Stimulated activated CD8-positive, alpha-beta memory T cell treated with anti-CD3 and anti-CD28 coated beads, Interleukin-15, amount 100 ng/mL, for 24 hours (primary cell): Measurements from ENCODE around the gene REN.

Experiments used
- DNase-seq: peaks from one replicate; pipeline ENCODE4 v3.0.0-alpha.2; 2020; ENCODE audit warnings: low read depth

REN gene

GRCh38 chr1:204130981-204131892 is 34.9 kb downstream of the REN start:
- no peak for DNase-seq

GRCh38 chr1:204130178-204130577 is 36.0 kb downstream of the REN start:
- DNase-seq: no peak

GRCh38 chr1:204128964-204129896 is 36.9 kb downstream of the REN start:
- peak; percentile 45 for DNase-seq

- DNase-seq: no peak
Observed at GRCh38 chr1:204128464-204128963, 37.6 kb downstream of the REN start.

- DNase-seq: no peak
Observed at GRCh38 chr1:204127597-204128242, 38.4 kb downstream of the REN start.

- no peak for DNase-seq
Observed at GRCh38 chr1:204126956-204127355, 39.2 kb downstream of the REN start.

GRCh38 chr1:204126386-204126785 is 39.8 kb downstream of the REN start:
- no peak for DNase-seq

GRCh38 chr1:204125759-204126351 is 40.3 kb downstream of the REN start:
- no peak for DNase-seq

- no peak for DNase-seq
Observed at GRCh38 chr1:204124639-204125038, 41.5 kb downstream of the REN start.

GRCh38 chr1:204123376-204123775 is 42.8 kb downstream of the REN start:
- no peak for DNase-seq

GRCh38 chr1:204121840-204122555 is 44.1 kb downstream of the REN start:
- DNase-seq: no peak

- no peak for DNase-seq
Observed at GRCh38 chr1:204116539-204116938, 49.6 kb downstream of the REN start.

- no peak for DNase-seq
Observed at GRCh38 chr1:204115116-204115515, 51.0 kb downstream of the REN start.

- DNase-seq: no peak
Observed at GRCh38 chr1:204114606-204115005, 51.5 kb downstream of the REN start.

GRCh38 chr1:204113896-204114295 is 52.2 kb downstream of the REN start:
- DNase-seq: no peak

GRCh38 chr1:204112876-204113730 is 53.0 kb downstream of the REN start:
- no peak for DNase-seq

- DNase-seq: no peak
Observed at GRCh38 chr1:204110894-204111633, 55.1 kb downstream of the REN start.

- DNase-seq: no peak
Observed at GRCh38 chr1:204108312-204109141, 57.6 kb downstream of the REN start.
